Nucleus accumbens (tissue), 56 donors: ENCODE data around the gene AUTS2.

Experiments
- DNase-seq, 56 donors: peaks; one replicate each; lab custom pipeline; 2025; lab: John Stamatoyannopoulos, UW

The AUTS2 gene

DNA sequence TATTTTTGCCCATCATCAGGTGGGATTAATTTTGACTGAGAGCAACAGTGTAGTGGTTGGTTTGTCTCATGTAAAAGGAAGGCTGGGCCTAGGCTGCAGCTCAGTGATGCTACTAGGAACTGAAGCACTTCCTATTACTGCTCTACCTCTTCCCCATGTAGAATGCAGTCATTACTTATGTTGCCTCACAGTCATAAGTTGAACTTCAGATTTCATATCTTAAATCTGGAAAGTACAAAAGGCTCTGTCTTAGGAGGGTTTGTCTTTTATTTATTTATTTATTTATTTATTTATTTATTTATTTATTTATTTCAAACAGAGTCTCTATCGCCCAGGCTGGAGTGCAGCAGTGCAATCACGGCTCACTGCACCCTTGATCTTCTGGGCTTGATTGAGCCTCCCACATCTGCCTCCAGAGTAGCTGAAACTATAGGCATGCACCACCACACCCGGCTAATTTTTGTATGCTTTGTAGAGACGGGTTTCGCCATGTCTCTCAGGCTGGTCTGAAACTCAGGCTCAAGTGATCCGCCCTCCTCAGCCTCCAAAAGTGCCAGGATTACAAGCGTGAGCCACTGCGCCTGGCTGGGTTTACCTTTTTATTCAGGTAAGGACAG is 812.0 kb downstream of the AUTS2 start:
- no peak for DNase-seq

DNA sequence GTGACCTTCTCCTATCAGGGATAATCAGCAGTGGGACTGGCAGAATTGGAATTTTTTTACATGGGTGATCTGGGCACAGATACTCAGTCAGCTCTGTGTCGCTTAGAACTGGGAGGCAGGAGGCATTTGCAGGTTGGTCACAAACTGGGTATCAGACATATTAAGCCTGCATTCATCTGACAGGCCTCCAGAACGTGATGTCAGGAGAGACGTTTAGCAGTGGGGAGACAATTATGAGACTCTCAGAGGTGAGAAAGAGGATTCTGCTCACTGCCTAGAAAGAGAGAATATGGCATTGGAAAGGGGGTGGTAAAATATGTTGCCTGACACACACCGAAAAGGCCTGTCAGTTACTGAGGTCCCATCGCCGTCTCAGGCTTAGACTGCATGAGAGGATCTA is 816.1 kb downstream of the AUTS2 start:
- DNase-seq, result no peak

DNA sequence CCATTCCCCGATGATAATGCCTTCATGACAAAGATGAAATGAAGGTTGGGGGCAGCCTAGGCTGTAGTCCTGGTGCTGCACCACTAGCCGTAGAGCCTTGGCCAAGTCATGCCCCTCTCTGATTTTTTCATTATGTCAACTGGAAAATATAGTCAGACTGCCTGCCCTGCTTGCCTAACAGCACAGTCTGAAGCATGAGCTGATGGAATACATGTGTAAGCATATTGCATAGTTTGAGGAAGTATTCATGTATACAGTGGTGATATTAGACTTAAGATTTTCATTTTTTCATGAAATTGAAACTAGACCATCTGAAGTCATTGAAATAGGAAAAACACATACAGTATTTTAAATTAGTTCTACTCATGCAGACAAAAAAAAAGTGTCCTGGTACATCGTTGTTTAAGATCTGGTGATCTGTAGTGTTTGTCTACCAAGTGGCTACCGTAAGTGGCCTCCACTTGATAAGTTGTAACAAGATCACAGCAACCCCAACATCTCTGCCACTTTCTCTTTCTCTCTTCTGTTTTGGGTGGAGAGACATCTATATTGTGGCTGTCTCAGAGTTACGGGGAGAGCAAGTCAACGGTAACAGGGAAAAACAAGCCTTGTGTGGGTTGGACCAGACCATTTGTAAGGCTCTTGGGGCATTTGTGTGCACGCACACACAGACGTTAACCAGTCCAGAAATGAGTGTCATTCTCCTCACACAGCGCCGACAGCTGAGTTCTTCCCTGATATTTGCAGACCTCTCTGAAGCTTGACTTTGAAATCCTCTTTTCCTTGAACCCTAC is 817.1 kb downstream of the AUTS2 start:
- DNase-seq, result no peak

DNA sequence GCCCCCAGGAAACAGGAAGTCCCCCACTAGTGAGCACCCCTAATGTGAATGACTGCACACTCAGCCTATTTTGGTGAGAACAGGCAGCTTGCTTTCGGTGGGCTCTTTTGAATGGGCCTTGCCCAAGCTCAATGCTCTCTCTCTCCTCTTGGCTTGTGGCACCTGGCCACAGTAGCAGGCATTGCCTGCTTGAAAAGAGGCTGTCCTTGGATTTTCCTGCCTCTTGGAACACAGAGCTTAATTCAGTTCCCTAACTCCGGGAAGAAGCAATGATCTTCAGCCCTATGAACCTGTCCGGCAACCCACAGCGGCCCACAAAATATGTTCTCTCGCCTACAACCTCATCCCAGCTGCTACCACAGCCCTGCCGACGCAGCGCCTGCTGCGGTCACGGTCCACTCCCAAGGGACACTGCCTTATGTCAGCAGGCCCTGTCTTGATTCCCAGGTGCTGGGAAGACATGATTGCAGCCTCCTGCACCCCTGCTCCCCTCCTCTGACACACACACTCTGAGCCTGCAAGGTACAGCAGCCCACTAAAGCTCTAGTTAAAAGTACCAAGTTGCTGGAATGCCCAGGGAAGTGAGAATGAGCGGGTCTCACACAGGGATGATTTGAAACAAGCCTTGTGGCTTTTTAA is 818.2 kb downstream of the AUTS2 start:
- DNase-seq, result no peak

DNA sequence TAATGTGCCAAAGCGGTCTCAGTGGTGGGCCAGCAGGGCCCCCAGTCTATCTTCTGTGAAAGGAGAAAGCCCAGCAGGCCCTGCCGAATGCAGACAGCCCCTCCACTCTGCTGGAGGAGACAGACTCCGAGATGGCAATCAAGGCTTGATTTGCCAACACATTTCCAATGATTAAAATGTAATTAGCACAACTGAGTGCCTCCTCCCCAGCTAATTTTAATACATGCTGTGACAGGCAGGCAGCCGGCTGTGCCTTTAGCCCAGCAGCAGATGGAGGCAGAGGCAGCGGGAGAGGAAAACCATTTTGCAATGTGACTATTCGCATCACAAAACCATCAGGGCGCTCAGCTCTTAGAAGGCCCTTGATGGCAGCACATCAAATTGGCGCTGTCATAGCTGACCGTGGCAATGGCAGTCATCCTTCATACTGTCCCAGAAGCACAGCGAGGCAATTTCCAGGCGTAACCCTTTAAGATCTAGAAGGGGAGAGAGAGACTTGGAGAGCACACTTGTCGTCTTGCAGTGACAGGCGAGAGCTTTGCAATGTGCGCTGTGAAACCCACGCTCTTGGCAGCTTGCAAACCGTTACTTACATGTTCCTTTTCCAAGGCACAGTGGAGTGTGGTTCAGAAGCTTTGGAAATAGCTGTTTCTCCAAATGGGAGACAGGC is 818.8 kb downstream of the AUTS2 start:
- peak in 48 of 56 donors; percentile 7 to 85 (median 58) for DNase-seq

DNA sequence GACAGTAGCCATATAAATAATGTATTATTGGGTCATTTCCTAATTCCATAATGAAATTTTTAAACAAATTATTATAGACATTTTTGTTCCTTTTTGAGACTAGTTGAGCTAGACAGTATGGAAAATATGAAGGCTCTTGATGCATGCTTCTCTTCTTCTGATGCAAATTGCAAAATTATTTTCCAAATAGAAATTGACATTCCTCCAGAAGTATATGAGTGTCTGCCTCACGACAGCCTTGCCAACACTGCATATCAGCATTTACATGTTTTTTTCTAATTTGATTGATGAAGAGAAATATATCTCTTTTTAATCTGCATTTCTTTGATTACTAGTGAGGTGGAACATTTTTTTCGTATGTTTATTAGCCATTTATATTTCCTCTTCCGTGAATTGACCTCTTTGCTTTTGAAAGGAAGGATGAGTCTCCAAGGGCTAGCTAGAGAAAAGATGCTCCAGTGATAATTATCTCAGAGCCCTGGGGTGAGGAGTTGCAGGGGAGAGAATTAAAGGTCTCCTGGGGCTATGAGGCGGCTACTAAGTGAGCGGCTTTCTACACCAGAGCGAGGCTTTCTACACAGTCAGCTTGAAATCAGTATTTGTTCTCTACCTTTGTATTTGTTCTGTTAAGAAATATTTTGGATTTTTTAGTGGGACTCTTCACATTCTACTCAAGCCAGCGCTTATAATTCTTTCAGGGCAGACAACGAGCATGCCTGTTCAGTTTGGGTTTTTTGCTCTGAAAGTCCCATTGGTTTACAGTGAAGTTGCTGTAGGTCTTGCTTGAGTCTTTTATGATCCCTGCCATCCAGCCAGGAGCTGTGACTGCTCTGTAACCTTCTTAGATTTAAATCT is 821.5 kb downstream of the AUTS2 start:
- DNase-seq, result no peak

DNA sequence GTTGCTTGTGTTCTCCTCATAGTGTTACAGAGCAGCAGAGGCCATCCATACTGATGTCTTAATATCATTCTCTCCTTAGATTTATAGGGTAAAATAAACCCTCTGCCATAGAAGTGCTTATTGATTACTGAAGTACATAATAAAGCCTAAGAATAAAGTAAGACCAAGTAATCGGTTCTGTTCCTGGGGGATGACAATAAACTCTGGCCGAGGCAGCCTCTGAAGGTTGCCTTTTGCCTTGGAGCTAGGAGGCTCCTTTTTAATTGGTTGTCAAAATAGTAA is 822.0 kb downstream of the AUTS2 start:
- no peak for DNase-seq

DNA sequence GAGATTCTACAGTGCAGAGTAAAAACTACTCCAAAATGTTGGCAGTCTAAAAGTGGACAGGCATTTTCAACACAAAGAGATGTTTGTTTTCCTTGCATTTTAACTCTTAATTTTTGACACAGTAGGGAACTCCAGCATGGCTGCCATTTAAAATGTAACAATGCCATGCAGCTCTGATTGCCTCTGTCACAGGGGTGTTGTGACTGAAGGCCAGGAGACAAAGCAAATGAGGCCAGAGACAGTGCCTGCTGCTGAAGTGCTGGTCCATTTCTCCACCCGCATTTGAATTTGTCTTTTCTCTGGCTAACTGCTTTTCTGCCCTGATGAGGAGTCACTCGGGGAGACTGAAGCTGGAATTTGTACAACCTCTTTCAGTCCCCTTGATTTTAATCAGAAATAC is 823.0 kb downstream of the AUTS2 start:
- DNase-seq, result no peak

DNA sequence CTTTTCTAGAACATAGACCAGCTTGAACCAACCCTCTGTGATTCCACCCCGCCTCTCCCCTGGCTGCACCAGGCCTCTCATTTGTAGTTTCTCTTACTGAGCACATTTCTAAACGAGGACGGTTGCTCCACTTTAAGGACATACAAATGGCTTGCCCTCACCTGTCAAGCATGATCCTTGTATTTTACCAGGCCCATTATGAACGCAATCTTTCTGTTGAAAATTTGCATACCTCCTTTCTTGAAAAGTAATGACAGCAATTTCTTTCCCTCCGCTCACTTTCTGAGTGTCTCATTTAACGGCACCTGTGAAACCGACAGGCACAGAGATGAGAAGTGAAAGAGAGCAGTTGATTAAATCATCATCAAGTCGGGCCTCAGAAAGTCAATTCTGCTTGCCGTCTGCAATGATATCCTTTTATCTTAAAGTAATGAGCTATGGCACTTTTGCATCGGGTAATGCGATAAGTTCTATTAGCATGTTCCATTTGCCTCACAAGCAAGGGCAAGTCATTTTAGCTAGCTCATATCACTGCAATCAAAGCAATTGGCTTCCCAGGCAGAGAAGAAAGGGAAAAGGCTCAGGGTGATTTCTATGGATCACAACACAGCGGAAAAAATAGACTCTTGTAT is 828.1 kb downstream of the AUTS2 start:
- no peak for DNase-seq

DNA sequence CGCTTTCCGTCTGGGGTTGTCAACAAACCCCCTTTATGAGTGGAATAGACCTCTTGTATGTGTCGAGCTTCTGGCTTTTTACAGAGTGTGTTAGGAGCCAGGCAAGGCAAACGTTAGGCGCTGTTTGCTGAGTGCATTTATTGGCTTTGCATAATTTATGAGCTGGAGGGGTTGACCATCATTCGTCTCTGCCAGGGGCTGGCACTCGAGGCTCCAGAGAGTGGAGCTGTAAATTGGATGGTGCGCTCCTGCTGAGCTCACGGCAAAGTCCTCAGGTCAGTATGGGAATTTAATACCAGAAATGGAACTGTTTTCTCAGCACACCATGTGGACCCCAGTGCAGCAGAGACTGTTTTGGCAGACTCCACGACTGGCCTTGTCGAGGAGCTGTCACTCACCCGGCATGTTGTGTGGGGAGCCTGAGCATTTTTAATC is 834.3 kb downstream of the AUTS2 start:
- peak in 12 of 56 donors; percentile 1 to 29 (median 20) for DNase-seq

DNA sequence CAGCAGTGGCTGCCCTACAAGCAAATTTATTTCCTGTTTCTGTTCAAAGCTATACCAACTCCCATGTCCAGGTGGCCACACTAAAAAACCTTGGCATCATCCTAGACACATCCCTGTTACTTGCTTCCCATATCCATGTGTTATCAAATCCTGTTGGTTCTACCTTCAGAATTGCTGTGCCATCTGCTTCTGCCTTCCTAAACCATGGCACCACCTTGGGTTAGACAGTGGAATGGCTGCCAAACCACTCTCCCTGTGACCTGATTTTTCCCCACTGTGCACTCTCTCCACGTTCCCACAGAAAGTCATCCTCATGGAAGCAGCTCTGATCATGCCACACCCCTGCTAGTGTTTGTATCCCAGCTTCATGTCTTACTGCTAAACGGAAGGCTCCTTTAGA is 836.1 kb downstream of the AUTS2 start:
- no peak for DNase-seq

DNA sequence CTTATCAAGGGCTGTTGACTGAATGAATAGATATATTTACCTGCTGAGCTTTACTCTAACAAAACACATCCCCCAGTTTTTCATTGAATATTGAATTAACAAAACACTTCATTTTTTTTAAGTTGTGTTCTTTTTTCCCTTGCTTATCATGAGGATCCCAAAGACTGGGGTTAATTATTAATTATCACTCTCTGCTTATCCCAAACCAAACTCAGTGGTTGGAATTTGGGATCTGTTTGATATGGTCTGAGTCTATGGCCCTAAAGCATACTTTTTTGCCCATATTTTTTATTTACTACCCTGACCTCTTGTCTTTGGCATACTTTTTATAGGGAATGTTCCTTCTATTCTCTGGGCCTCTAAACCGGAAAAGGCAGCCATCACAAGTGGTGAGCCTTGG is 836.5 kb downstream of the AUTS2 start:
- DNase-seq, result no peak

DNA sequence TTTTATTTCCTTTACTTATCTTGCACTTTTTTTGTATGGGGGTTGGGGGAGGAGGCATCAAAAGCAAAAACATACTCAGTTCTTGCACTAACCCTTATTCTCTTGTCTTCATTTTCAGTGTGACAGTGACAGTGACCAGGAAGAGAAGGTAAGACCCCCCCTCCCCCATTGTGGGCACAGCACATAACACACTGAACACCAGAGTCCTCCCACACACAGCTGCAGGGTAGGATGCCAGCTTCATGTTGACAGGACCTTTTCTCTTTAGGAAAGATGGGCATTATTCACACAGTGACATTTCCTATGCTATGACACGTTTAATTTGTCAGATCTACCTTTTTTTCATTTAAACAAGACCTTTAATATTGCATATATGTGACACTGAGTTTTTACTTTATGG is 837.4 kb downstream of the AUTS2 start:
- no peak for DNase-seq

DNA sequence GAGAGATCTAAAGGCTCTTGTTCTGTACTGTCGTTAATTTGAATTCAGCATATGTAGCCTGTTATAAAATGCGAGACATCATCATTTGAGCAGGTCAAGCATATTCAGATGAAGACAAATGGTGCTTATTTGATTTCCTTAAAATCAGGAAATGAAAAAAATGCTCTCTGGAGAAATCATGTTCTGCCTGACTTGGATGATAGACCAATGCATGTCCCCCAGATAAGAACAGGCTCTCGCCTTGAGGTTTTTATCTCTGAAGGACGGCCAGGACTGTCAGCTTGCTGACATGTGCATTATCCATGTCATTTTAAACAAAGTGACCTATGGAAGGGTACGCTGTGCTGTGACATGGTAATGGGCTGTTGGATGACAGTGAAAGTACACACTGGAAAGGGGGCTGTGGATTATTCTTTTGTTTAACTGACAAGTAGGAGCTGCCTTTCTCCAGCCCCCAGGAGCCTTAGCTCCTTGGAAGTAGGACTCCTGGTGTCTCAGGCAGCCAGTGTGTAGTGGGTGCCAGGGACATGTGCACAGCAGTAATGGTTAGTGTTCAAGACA is 838.6 kb downstream of the AUTS2 start:
- no peak for DNase-seq

DNA sequence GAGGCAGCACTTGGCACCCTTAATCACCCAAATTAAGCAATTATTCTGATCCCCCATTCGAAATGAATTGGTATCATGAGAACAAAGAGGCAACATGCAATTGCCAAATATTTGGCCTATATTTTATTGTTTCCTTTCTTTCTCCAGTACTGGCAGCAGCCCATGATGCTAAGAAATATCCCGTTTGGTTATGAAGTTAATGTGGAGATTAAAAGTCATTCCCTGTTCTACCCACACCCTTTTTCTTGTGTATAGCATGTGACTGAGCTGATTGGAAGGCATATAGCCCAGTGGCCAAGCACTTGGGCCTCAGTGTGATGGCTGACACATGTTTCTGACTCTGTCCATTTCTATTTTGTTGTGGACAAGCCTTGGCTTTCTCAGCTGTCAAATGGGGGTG is 841.4 kb downstream of the AUTS2 start:
- DNase-seq, result no peak

DNA sequence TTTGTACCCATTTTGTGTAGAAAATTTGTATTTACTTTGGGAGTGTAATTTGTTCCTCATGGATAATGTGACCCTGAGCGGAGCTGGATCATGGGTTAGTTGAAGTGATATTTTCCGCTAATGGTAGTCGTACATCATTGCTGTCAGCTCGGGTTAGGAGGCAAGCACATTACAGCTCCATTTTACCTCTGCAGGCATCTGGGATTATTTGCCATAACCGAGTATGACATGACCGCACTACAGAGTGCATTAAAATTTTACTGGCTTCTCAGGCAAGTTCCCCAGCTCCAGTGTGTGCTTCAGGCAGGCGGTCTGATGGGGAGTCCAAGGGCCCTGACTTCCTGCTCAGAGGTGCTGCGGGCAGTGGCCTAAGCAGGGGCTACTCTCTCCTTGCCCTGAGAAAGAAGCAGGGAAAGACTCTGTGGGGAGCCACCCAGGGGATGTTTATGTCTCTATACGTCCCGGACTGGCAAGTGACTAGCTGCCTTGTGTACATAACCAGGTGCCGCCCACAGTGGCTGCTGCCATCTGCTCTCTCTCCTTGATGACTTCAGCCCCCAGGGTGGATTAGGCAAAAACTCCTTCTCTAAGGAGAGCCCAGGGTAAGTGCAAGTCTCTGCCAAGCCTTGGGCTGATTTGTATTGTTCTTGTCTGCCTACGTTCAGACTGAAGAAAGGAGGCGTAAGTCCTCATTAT is 848.3 kb downstream of the AUTS2 start:
- DNase-seq, result no peak

DNA sequence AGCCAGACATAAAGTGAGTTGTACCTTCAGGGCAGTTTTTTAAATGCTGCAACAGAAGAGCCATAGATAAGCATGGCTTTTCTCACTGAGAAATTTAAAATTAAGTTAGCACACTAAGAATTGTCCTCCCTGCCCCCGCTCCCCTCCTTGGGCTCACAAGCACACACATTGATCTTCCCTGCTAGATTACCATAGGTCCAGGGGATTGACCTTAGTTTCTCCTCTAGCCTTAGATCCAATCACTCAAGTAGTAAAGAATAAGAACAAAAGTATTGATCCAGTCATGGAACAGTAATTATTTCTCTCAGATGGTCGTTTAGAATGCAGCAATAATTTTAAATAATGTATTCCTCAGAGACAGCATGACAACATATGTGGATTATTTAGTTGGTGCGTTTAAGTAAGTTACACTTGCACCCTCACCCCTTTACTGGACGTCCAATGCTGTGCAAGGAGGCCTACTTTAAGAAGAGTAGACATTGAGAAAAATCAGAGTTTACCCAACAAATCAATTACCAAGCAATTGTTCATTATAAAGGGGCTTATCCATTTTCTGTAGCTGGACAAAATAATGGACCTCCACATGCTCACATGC is 850.1 kb downstream of the AUTS2 start:
- no peak for DNase-seq

DNA sequence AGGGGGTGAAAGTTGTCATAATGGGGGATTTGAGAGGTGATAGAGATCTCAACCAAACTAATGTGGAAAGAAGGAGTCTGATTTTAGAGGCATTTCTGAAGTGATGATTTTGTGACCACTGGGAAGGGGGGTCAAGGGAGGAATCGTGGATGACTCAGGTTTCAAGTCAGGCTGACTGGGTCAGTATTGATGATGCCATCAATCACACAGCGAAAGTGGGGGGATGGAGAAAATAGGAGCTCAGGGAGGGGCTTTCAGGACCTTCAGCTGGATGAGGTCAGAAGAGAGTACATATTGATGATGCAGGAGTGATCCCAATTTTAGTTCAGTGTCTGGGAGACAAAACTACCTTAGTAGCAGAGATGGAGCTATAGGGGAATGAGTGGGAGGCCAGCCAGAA is 852.5 kb downstream of the AUTS2 start:
- no peak for DNase-seq

DNA sequence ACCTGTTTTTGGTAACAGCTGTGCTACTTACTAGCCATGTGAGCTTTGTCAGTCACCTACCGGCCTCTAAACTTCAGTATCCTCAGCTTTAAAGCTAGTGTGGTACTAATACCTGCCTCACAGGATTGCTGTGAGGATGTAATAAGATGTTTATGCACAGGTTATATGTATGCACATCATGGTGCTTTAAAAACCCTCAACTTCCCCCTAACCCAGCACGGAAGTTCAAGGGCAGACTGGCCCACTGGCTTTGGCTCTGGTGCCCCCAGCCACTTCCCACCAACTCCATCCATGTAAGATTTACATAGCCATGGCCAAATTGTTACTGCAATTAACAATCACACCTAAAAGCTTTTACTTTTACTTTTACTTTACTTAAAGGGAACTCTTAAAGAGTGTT is 857.6 kb downstream of the AUTS2 start:
- no peak for DNase-seq
